ENCODE results near the gene SLC9B2. TPM values are rescaled to one million over a fixed set of nuclear protein-coding genes. Genes with fewer than 3 reads are reported as not detected.

Gene SLC9B2
- total RNA-seq, 6 experiments from 2014 or later: 15.4 to 22.0 (median 17.5) TPM

DNA sequence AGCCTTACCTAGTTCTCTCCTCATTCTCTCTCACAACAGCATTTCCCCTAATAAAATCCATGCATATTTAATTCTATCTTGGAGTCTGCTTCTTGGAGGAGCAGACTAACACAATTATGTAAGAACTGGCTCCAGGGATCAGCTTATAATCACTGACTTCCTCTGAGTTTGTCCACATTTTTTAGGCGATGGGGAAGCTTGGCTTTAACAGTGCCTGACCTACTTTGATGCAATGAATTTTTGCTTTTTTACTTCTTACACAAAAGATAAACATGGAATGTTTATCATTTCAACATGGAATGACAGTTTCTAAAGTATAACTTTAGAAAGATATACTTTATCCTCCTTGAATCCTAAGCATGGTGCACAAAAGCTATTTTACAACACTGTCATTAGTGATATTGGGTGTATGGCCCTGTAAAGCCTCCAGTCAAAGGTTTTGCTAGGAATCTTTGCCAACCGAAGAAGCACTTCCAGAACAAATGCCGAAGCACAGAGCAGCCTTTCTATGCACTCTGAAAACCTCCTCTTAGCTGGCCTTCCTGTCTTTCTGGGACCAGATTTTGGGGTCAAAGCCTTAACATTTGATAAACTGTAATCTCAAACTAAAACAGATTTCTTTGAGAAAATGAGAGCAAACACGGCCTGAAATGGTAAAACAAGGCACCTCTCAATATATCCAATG lies 22.3 kb upstream of the SLC9B2 start:
- H3K27me3 Mint-ChIP-seq (ENCODE audit: insufficient read depth): no peaks in the 10 kb centered on the region
- peaks cover 38% of the 10 kb centered on the region for H3K4me1 Mint-ChIP-seq (ENCODE audit: low read depth)
- H3K9me3 Mint-ChIP-seq: no peaks in the 10 kb centered on the region
- peak overlapping the region; percentile 92 for H3K4me3 Mint-ChIP-seq
- peak overlapping the region; percentile 92 for H3K27ac Mint-ChIP-seq
- TF ChIP-seq, protein P1, sequence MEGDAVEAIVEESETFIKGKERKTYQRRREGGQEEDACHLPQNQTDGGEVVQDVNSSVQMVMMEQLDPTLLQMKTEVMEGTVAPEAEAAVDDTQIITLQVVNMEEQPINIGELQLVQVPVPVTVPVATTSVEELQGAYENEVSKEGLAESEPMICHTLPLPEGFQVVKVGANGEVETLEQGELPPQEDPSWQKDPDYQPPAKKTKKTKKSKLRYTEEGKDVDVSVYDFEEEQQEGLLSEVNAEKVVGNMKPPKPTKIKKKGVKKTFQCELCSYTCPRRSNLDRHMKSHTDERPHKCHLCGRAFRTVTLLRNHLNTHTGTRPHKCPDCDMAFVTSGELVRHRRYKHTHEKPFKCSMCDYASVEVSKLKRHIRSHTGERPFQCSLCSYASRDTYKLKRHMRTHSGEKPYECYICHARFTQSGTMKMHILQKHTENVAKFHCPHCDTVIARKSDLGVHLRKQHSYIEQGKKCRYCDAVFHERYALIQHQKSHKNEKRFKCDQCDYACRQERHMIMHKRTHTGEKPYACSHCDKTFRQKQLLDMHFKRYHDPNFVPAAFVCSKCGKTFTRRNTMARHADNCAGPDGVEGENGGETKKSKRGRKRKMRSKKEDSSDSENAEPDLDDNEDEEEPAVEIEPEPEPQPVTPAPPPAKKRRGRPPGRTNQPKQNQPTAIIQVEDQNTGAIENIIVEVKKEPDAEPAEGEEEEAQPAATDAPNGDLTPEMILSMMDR (IDR thresholded peaks at IDR 0.05): no peak
- DNase-seq: no peak
- H3K36me3 Mint-ChIP-seq (ENCODE audit: low read depth): no peaks in the 10 kb centered on the region

GRCh38 chr4:103098341-103098740 lies 21.8 kb upstream of the SLC9B2 start:
- H3K27me3 Mint-ChIP-seq (ENCODE audit: insufficient read depth): no peaks in the 10 kb centered on the region
- H3K4me3 Mint-ChIP-seq: peak overlapping the region; percentile 92
- peak overlapping the region; percentile 92 for H3K27ac Mint-ChIP-seq
- no peak for DNase-seq
- no peaks in the 10 kb centered on the region for H3K36me3 Mint-ChIP-seq (ENCODE audit: low read depth)
- peaks cover 38% of the 10 kb centered on the region for H3K4me1 Mint-ChIP-seq (ENCODE audit: low read depth)
- H3K9me3 Mint-ChIP-seq: no peaks in the 10 kb centered on the region
- TF ChIP-seq, protein P1 (IDR thresholded peaks at IDR 0.05): no peak

GRCh38 chr4:103097112-103097511 lies 20.6 kb upstream of the SLC9B2 start:
- H3K4me1 Mint-ChIP-seq (ENCODE audit: low read depth): peaks cover 48% of the 10 kb centered on the region
- DNase-seq: no peak
- TF ChIP-seq, protein P1 (IDR thresholded peaks at IDR 0.05): no peak
- no peak overlapping the region for H3K27ac Mint-ChIP-seq
- no peaks in the 10 kb centered on the region for H3K9me3 Mint-ChIP-seq
- no peak overlapping the region for H3K4me3 Mint-ChIP-seq
- H3K27me3 Mint-ChIP-seq (ENCODE audit: insufficient read depth): no peaks in the 10 kb centered on the region
- H3K36me3 Mint-ChIP-seq (ENCODE audit: low read depth): no peaks in the 10 kb centered on the region

DNA sequence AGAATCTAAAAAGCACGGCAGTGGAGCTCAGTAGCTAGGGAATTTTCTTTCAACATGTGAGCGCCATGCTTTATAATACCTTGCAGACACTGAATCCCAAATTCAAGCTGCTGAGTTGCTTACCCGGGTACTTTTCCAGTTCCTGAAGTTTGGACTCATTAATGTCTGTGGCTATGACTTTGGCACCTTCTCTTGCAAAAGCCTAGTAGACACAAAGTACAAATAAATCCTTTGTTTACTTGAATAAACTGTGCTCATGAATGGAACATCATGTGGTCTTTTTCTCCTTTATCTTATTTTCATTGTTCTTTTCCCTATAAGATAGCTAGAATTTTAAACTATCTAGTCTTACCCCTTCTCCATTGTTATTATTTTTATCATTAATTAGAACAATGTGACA lies 18.5 kb upstream of the SLC9B2 start:
- Mint-ChIP-seq H3K9me3 (no peaks in the 10 kb centered on the region), H3K27ac (no peak overlapping the region), H3K27me3 (ENCODE audit: insufficient read depth) (no peaks in the 10 kb centered on the region), H3K36me3 (ENCODE audit: low read depth) (no peaks in the 10 kb centered on the region), H3K4me1 (ENCODE audit: low read depth) (peaks cover 46% of the 10 kb centered on the region), H3K4me3 (no peak overlapping the region)
- no peak for DNase-seq
- TF ChIP-seq, protein P1 (IDR thresholded peaks at IDR 0.05): no peak

DNA sequence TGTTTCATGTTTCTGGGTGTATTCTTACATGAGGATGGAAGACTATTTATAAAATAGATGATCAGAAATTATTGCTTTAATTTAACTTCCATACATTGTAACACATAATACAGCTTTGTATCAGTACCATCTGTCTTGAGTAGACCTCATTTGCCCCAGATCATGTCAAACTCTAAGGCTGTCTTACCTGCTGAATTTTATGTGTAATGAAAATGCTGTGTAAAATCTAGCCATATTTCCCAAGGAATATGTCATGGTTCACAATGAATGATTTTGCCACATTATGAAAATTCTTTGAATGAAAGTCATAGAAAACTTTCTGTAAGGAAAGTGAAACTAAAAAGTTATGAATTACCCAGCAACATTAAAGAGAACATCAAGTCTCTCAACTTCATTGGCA lies 15.7 kb upstream of the SLC9B2 start:
- TF ChIP-seq, protein P1 (IDR thresholded peaks at IDR 0.05): no peak
- H3K27me3 Mint-ChIP-seq (ENCODE audit: insufficient read depth): no peaks in the 10 kb centered on the region
- H3K4me1 Mint-ChIP-seq (ENCODE audit: low read depth): peaks cover 24% of the 10 kb centered on the region
- H3K4me3 Mint-ChIP-seq: 0 out of 2 replicates have a peak overlapping the region, but pooled peaks have one; percentile 29
- H3K27ac Mint-ChIP-seq: peak overlapping the region; percentile 36; the same call in 1 of the 2 replicates
- DNase-seq: no peak
- H3K36me3 Mint-ChIP-seq (ENCODE audit: low read depth): peaks cover 5% of the 10 kb centered on the region; the same call in 1 of the 2 replicates
- no peaks in the 10 kb centered on the region for H3K9me3 Mint-ChIP-seq
